Activated naive CD4-positive, alpha-beta T cell treated with anti-CD3 and anti-CD28 coated beads, Interleukin-2, amount 10 ng/mL, durations not matched to agents 7 days and 5 days (primary cell): Measurements from ENCODE around the gene FUOM.
"Not testable (repeated sequence)": the region's sequence is repeated elsewhere in the genome, so short reads cannot be mapped to it uniquely, and the experiment has no call there.

Experiments used
- CTCF ChIA-PET: fragments of 350-600 bp; sonication (Branson Sonifier 250); formaldehyde crosslinking; loops from one replicate; lab custom pipeline; 2021; ENCODE audit warnings: antibody characterized with exemption; lab: Charles Lee
- DNase-seq: peaks from one replicate; pipeline ENCODE4 v3.0.0-alpha.2; 2020
- H3K27ac Mint-ChIP-seq: one replicate; pipeline ENCODE4 v1.8.0; 2021; ENCODE audit warnings: mild to moderate bottlenecking, moderate library complexity, mixed read lengths
- H3K27me3 Mint-ChIP-seq: one replicate; pipeline ENCODE4 v1.8.0; 2021; ENCODE audit warnings: mild to moderate bottlenecking, mixed read lengths
- H3K36me3 Mint-ChIP-seq: one replicate; pipeline ENCODE4 v1.8.0; 2021; ENCODE audit warnings: mixed read lengths
- H3K4me1 Mint-ChIP-seq: one replicate; pipeline ENCODE4 v1.8.0; 2021; ENCODE audit warnings: mixed read lengths
- H3K4me3 Mint-ChIP-seq: one replicate; pipeline ENCODE4 v1.8.0; 2021; ENCODE audit warnings: mild to moderate bottlenecking, moderate library complexity, mixed read lengths
- H3K9me3 Mint-ChIP-seq: one replicate; pipeline ENCODE4 v1.8.0; 2021; ENCODE audit warnings: mixed read lengths

The FUOM gene

GRCh38 chr10:133329491-133330202 lies 28.2 kb downstream of the FUOM start:
- peak; percentile 90 for DNase-seq
- Mint-ChIP-seq H3K4me3 (peak overlapping the region; percentile 21), H3K36me3 (no peaks in the 10 kb centered on the region), H3K9me3 (no peaks in the 10 kb centered on the region), H3K4me1 (peaks cover 9% of the 10 kb centered on the region), H3K27me3 (peaks cover 87% of the 10 kb centered on the region), H3K27ac (peak overlapping the region; percentile 80)
- CTCF ChIA-PET: interaction anchor here (0.6 to 3.1 kb wide), 25 partner anchors 9 to 390 kb away, joined by 3 to 12 read pairs (median 4); no protein-coding TSS in a partner anchor

GRCh38 chr10:133328358-133329343 lies 29.2 kb downstream of the FUOM start:
- no peak overlapping the region for H3K4me3 Mint-ChIP-seq
- H3K36me3 Mint-ChIP-seq: no peaks in the 10 kb centered on the region
- H3K27ac Mint-ChIP-seq: peak overlapping the region; percentile 80
- DNase-seq: no peak
- peaks cover 90% of the 10 kb centered on the region for H3K27me3 Mint-ChIP-seq
- peaks cover 9% of the 10 kb centered on the region for H3K4me1 Mint-ChIP-seq
- H3K9me3 Mint-ChIP-seq: no peaks in the 10 kb centered on the region
- CTCF ChIA-PET: interaction anchor here (0.6 to 3.1 kb wide), 21 partner anchors 8 to 389 kb away, joined by 3 to 12 read pairs (median 4); no protein-coding TSS in a partner anchor

DNA sequence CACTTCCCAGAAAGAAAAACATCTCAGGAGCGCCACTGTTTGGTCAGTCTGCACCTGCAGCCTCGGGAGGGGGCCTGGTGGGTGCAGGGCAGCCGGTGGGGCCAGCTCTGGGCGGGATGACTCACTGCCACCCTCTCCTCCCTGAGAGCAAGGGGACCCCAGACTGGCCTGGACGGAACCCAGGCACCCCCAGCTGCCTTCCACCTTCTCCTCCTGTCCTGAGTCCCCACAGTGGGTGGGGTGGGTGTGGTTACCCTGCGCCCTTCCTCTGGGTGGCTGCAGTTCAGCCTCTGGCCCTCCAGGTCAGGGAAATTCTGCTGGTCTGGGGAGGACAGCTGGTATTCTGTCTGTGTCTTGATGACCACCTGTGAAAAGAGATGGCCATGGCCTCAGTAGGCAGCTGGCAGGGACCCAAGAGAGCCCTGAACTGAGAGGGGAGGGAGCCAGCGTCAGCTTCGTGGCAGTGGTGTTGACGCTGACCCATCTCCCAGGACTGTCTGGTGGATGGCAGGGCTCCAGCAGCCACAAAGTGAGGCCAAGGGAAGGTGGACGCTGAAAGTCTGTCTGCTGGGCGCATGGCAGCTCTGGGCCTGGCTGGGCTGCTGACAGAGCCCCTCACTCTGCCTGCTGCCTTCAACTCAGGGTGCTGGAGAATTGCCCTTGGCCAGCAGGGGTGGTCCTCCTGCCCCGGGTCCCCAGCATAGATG lies 30.0 kb downstream of the FUOM start:
- DNase-seq: no peak
- Mint-ChIP-seq H3K27me3 (peaks cover 86% of the 10 kb centered on the region), H3K4me3 (no peak overlapping the region), H3K4me1 (peaks cover 9% of the 10 kb centered on the region), H3K9me3 (no peaks in the 10 kb centered on the region), H3K27ac (no peak overlapping the region), H3K36me3 (no peaks in the 10 kb centered on the region)
- CTCF ChIA-PET: interaction anchor here (0.7 to 3.1 kb wide), 5 partner anchors 12 to 170 kb away, joined by 3 to 9 read pairs (median 3); no protein-coding TSS in a partner anchor

- Mint-ChIP-seq H3K27ac (no peak overlapping the region), H3K27me3 (peaks cover 81% of the 10 kb centered on the region), H3K4me3 (no peak overlapping the region), H3K9me3 (no peaks in the 10 kb centered on the region), H3K4me1 (peaks cover 9% of the 10 kb centered on the region), H3K36me3 (no peaks in the 10 kb centered on the region)
- CTCF ChIA-PET: interaction anchor here (0.7 to 1.2 kb wide), 3 partner anchors 11 to 19 kb away, joined by 3 read pairs; no protein-coding TSS in a partner anchor
- DNase-seq: no peak
Measured at GRCh38 chr10:133326745-133327650, 30.8 kb downstream of the FUOM start.

DNA sequence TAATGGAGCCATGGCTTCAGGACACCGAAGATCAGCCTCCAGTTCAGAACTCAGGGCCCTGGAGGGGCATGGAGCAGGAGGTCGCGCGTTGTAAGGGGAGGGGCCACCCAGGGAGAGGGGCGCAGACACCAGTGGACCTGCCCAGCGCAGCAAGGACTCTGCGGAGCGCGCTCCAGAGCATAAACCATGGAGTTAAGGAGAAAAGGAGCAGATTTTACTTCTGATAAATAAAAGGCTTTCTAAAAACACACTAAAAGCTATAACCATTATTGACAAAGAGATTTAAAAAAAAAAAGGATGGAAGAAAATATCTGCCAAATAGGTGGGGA lies 31.6 kb downstream of the FUOM start:
- no peak for DNase-seq
- H3K27ac Mint-ChIP-seq: no peak overlapping the region
- H3K4me3 Mint-ChIP-seq: no peak overlapping the region
- H3K4me1 Mint-ChIP-seq: peaks cover 9% of the 10 kb centered on the region
- H3K9me3 Mint-ChIP-seq: no peaks in the 10 kb centered on the region
- H3K36me3 Mint-ChIP-seq: no peaks in the 10 kb centered on the region
- CTCF ChIA-PET: no interaction called here
- peaks cover 75% of the 10 kb centered on the region for H3K27me3 Mint-ChIP-seq

DNA sequence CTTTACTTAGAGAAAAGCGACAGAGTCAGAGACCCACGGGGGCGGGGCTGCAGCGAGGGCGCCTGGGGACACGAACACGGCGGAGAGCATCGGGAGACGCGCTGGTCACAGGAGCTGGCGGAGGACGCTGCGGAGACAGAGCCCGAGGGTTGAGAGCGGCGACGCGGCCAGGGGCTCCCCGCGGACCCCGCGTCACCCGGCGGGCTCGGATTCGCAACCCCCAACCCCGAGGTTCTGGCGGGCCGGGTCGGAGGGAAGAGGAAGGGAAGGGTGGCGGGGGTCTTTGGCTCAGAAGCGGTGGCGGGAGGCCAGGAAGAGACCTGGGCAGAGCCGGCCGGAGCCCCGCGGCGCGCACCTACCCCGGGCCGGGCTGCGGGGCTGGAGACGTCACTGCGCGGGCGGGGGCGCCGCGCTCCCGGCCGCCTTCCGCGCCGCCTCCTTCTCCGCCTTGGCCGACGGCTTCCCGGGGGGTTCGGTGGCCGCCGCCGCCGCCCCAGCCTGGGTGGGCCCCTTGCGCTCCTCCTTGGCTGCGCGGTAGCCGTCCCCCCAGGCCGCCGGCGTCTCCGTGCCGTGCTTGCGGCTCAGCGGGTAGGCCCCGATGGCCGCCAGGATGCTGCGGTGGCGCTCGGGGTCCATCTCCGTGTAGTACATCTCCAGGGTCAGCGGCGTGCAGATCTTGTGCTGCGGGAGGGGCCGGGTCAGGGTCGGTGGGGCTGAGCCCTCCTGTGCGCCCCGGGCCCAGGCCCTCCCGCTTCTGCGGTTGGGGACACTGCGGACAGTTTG lies 32.2 kb downstream of the FUOM start:
- Mint-ChIP-seq H3K27ac (no peak overlapping the region), H3K27me3 (peaks cover 69% of the 10 kb centered on the region), H3K36me3 (no peaks in the 10 kb centered on the region), H3K4me1 (peaks cover 9% of the 10 kb centered on the region), H3K4me3 (peak overlapping the region; percentile 52), H3K9me3 (no peaks in the 10 kb centered on the region)
- no peak for DNase-seq
- CTCF ChIA-PET: no interaction called here

GRCh38 chr10:133324857-133325260 lies 33.0 kb downstream of the FUOM start:
- no peak overlapping the region for H3K27ac Mint-ChIP-seq
- peaks cover 65% of the 10 kb centered on the region for H3K27me3 Mint-ChIP-seq
- peaks cover 7% of the 10 kb centered on the region for H3K4me1 Mint-ChIP-seq
- no peak for DNase-seq
- peaks cover 3% of the 10 kb centered on the region for H3K9me3 Mint-ChIP-seq
- no peaks in the 10 kb centered on the region for H3K36me3 Mint-ChIP-seq
- CTCF ChIA-PET: interaction anchor here (0.9 to 1.6 kb wide), 2 partner anchors 10 to 17 kb away, joined by 4 to 5 read pairs; no protein-coding TSS in a partner anchor
- no peak overlapping the region for H3K4me3 Mint-ChIP-seq

- Mint-ChIP-seq H3K4me3 (no peak overlapping the region), H3K36me3 (no peaks in the 10 kb centered on the region), H3K9me3 (peaks cover 3% of the 10 kb centered on the region), H3K4me1 (peaks cover 8% of the 10 kb centered on the region), H3K27ac (no peak overlapping the region), H3K27me3 (peaks cover 63% of the 10 kb centered on the region)
- DNase-seq: peak; percentile 77
- CTCF ChIA-PET: interaction anchor here (0.9 to 1.6 kb wide), 3 partner anchors 9 to 181 kb away, joined by 4 to 5 read pairs (median 4); no protein-coding TSS in a partner anchor
Measured at GRCh38 chr10:133324198-133324792, 33.5 kb downstream of the FUOM start.

DNA sequence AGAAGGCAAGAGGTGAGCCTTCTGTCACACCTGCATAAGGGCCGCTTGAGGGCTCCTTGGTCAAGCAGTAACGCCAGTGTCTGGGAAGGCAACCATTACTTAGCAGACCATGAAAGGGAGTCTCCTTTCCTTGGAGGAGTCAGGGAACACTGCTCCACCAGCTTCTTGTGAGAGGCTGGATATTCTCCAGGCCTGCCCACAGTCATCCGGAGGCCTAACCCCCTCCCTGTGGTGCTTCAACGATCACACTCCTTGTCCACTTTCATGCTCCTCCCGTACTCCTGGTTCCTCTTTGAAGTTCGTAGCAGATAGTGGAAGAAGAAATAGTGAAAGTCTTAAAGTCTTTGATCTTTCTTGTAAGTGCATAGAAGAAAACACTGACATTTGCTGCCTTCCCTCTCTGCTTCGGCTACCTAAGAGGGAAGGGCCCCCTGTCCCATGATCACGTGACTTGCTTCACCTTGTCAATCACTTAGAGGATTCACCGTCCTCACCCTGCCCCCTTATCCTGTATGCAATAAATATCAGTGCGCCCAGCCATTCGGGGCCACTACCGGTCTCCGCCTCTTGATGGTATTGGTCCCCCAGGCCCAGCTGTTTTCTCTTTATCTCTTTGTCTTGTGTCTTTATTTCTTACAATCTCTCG lies 35.6 kb downstream of the FUOM start:
- H3K9me3 Mint-ChIP-seq, CTCF ChIA-PET, H3K36me3 Mint-ChIP-seq, H3K4me3 Mint-ChIP-seq, H3K27ac Mint-ChIP-seq, DNase-seq: not testable (repeated sequence)
- Mint-ChIP-seq H3K4me1 (peaks cover 14% of the 10 kb centered on the region), H3K27me3 (peaks cover 51% of the 10 kb centered on the region)

GRCh38 chr10:133320852-133321422 lies 36.9 kb downstream of the FUOM start:
- not testable (repeated sequence) for H3K9me3 Mint-ChIP-seq, H3K36me3 Mint-ChIP-seq, H3K27ac Mint-ChIP-seq, DNase-seq, H3K4me3 Mint-ChIP-seq
- Mint-ChIP-seq H3K27me3 (peaks cover 39% of the 10 kb centered on the region), H3K4me1 (peaks cover 12% of the 10 kb centered on the region)
- CTCF ChIA-PET: interaction anchor here (1.2 kb wide), 2 partner anchors 9 to 13 kb away, joined by 5 to 10 read pairs; no protein-coding TSS in a partner anchor

- DNase-seq: peak; percentile 78
- Mint-ChIP-seq H3K27ac (no peak overlapping the region), H3K4me3 (peak overlapping the region; percentile 35), H3K9me3 (peaks cover 3% of the 10 kb centered on the region), H3K36me3 (no peaks in the 10 kb centered on the region), H3K4me1 (peaks cover 8% of the 10 kb centered on the region), H3K27me3 (peaks cover 20% of the 10 kb centered on the region)
- CTCF ChIA-PET: interaction anchor here (0.6 to 1.6 kb wide), 4 partner anchors 11 to 176 kb away, joined by 3 to 7 read pairs (median 4); no protein-coding TSS in a partner anchor
Measured at GRCh38 chr10:133318494-133319127, 39.2 kb downstream of the FUOM start.
